ENCODE data around the gene TCAP. TPM values are rescaled to one million over a fixed set of nuclear protein-coding genes. Genes with fewer than 3 reads are reported as not detected.
A peak's percentile ranks its signal among the peaks of the same experiment; 100 is the strongest.

Gene TCAP
- total RNA-seq, 2 donors from 2014 or later: 6.4 to 16.9 TPM

GRCh38 chr17:39700148-39700987 is 35.2 kb downstream of the TCAP start:
- peaks cover 4 to 56% of the 10 kb centered on the region in 2 donors for H3K4me1 ChIP-seq (ENCODE audit: control insufficient read depth in 1 of 2, low read depth in 2 of 2)
- no peak for TF ChIP-seq CTCF (IDR thresholded peaks at IDR 0.05)
- no peaks in the 10 kb centered on the region for H3K36me3 ChIP-seq
- H3K4me3 ChIP-seq: peak overlapping the region; percentile 87
- no peak for ATAC-seq (ENCODE audit: insufficient number of reproducible peaks, low FRiP score, low read depth)
- no peaks in the 10 kb centered on the region for H3K9me3 ChIP-seq
- no peak for DNase-seq (ENCODE audit: low spot score)
- no peaks in the 10 kb centered on the region for H3K27me3 ChIP-seq (replicated peaks; ENCODE audit: insufficient read depth)
- H3K27ac ChIP-seq: peak overlapping the region; percentile 88 to 92

GRCh38 chr17:39701012-39701783 is 36.0 kb downstream of the TCAP start:
- no peak for ATAC-seq (ENCODE audit: insufficient number of reproducible peaks, low FRiP score, low read depth)
- no peak for DNase-seq (ENCODE audit: low spot score)
- Histone ChIP-seq H3K27me3 (replicated peaks; ENCODE audit: insufficient read depth) (no peaks in the 10 kb centered on the region), H3K27ac (peak overlapping the region; percentile 88 to 92), H3K4me1 (ENCODE audit: control insufficient read depth in 1 of 2, low read depth in 2 of 2) (peaks cover 11 to 64% of the 10 kb centered on the region in 2 donors), H3K36me3 (no peaks in the 10 kb centered on the region), H3K9me3 (no peaks in the 10 kb centered on the region), H3K4me3 (peak overlapping the region; percentile 87)
- no peak for TF ChIP-seq CTCF (IDR thresholded peaks at IDR 0.05)

GRCh38 chr17:39701784-39702422 is 36.8 kb downstream of the TCAP start:
- DNase-seq (ENCODE audit: low spot score) (no peak), ATAC-seq (ENCODE audit: insufficient number of reproducible peaks, low FRiP score, low read depth) (no peak)
- H3K4me1 ChIP-seq (ENCODE audit: control insufficient read depth in 1 of 2, low read depth in 2 of 2): peaks cover 16 to 71% of the 10 kb centered on the region in 2 donors
- H3K27ac ChIP-seq: peak overlapping the region; percentile 19 to 85
- H3K27me3 ChIP-seq (replicated peaks; ENCODE audit: insufficient read depth): no peaks in the 10 kb centered on the region
- H3K36me3 ChIP-seq: peaks cover 1% of the 10 kb centered on the region
- no peaks in the 10 kb centered on the region for H3K9me3 ChIP-seq
- peak overlapping the region; percentile 87 for H3K4me3 ChIP-seq
- TF ChIP-seq CTCF (IDR thresholded peaks at IDR 0.05): no peak

- Histone ChIP-seq H3K36me3 (peaks cover 14% of the 10 kb centered on the region), H3K4me3 (no peak overlapping the region), H3K27ac (peak overlapping the region; percentile 83 to 85), H3K27me3 (replicated peaks; ENCODE audit: insufficient read depth) (no peaks in the 10 kb centered on the region), H3K9me3 (no peaks in the 10 kb centered on the region), H3K4me1 (ENCODE audit: control insufficient read depth in 1 of 2, low read depth in 2 of 2) (peaks cover 16 to 75% of the 10 kb centered on the region in 2 donors)
- TF ChIP-seq CTCF (IDR thresholded peaks at IDR 0.05): no peak
- ATAC-seq (ENCODE audit: insufficient number of reproducible peaks, low FRiP score, low read depth) (no peak), DNase-seq (ENCODE audit: low spot score) (no peak)
These were observed 38.0 kb downstream of the TCAP start for GRCh38 chr17:39702901-39703893.

Measured in thoracic aorta (tissue), 2 donors.